Activated CD8-positive, alpha-beta memory T cell treated with anti-CD3 and anti-CD28 coated beads for 4 hours (primary cell): ENCODE data around the gene DSG4.

Experiments
- DNase-seq, 2 donors: peaks; one replicate each; pipeline ENCODE4 v3.0.0-alpha.2; 2020; ENCODE audit warnings: low read depth in 2 of 2

DSG4 gene

GRCh38 chr18:31450409-31450808 is 73.8 kb downstream of the DSG4 start:
- no peak for DNase-seq

- no peak for DNase-seq
Observed at GRCh38 chr18:31451625-31452024, 75.0 kb downstream of the DSG4 start.

GRCh38 chr18:31454066-31454708 is 77.6 kb downstream of the DSG4 start:
- DNase-seq = no peak
